Activated T-cell treated with anti-CD3 and anti-CD28 coated beads, Interleukin-2, amount 50 U/mL, for 24 hours (primary cell): ENCODE measurements around the gene TRIO.
"Not testable (repeated sequence)": the region's sequence is repeated elsewhere in the genome, so short reads cannot be mapped to it uniquely, and the experiment has no call there.

Source experiments
- DNase-seq: peaks from one replicate; pipeline ENCODE4 v3.0.0-alpha.2; 2020
- H3K27ac Mint-ChIP-seq: 2 replicates; pipeline ENCODE4 v1.8.0; 2020; ENCODE audit warnings: mild to moderate bottlenecking, mixed read lengths
- H3K27me3 Mint-ChIP-seq: 2 replicates; pipeline ENCODE4 v1.8.0; 2020; ENCODE audit warnings: mixed read lengths
- H3K36me3 Mint-ChIP-seq: 2 replicates; pipeline ENCODE4 v1.8.0; 2020; ENCODE audit warnings: low read depth, mixed read lengths
- H3K4me1 Mint-ChIP-seq: 2 replicates; pipeline ENCODE4 v1.8.0; 2020; ENCODE audit warnings: low read depth, mixed read lengths
- H3K4me3 Mint-ChIP-seq: 2 replicates; pipeline ENCODE4 v1.8.0; 2020; ENCODE audit warnings: mild to moderate bottlenecking, moderate library complexity, mixed read lengths
- H3K9me3 Mint-ChIP-seq: 2 replicates; pipeline ENCODE4 v1.8.0; 2020; ENCODE audit warnings: mixed read lengths

TRIO gene

DNA sequence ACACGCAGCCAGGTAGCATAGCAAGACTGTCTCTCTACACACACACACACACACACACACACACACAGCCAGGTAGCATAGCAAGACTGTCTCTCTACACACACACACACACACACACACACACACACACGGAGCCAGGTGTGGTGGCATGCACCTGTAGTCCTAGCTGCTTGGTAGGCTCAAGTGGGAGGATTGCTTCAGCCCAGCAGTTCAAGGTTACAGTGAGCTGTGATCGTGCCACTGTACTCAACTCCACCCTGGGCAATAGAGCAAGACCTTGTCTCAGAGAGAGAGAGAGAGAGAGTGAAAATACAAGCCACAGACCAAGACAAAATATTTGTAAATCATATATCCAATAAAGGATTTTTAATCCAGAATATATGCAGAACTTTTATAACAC lies 64.3 kb downstream of the TRIO start:
- Mint-ChIP-seq H3K27me3 (peaks cover 29% of the 10 kb centered on the region), H3K4me1 (peaks cover 11% of the 10 kb centered on the region)
- DNase-seq, H3K36me3 Mint-ChIP-seq, H3K4me3 Mint-ChIP-seq, H3K9me3 Mint-ChIP-seq, H3K27ac Mint-ChIP-seq: not testable (repeated sequence)

DNA sequence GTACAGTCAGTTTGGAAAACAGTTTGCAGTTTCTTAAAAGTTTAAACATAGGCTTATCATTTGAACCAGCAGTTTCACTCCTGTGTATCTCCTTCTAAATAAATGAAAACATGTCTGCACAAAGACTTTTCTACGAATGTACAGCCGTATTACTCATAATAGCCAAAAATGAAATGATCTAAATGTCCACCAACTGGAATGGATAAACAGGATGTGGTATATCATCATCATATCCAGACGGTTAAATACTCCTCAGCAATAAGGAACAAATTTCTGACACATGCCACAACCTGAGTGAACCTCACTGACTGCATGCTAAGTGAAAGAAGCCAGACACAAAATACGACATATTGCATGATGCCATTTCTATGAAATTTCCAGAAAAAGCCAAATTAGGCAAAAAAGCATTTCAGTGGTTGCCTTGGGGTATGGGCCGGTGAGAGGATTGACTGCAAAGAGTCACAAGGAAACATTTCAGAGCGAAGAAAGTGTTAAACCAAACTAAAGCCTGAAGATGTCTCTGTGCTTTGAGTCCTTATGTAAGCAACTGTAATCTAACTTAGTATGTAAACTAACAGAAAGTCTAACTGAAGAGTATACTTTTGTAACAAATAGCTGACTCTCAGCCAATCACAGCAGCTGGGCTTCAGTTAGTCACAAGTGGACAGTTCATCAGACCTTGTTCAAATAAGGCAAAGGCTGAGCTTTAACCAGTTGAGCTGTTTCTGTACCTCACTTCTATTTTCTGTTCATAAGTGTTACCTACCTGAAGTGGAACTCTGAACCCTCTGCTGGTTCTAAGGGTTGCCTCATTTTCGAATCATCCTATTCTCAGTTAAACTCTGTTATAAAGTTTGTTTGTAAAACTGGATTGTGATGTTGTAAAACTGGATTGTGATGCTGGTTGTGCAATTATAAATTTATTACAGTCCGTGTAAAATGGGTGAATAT lies 65.2 kb downstream of the TRIO start:
- Mint-ChIP-seq H3K27ac (no peak overlapping the region), H3K9me3 (no peaks in the 10 kb centered on the region), H3K4me3 (no peak overlapping the region), H3K27me3 (peaks cover 29% of the 10 kb centered on the region), H3K4me1 (peaks cover 11% of the 10 kb centered on the region), H3K36me3 (no peaks in the 10 kb centered on the region)
- no peak for DNase-seq

DNA sequence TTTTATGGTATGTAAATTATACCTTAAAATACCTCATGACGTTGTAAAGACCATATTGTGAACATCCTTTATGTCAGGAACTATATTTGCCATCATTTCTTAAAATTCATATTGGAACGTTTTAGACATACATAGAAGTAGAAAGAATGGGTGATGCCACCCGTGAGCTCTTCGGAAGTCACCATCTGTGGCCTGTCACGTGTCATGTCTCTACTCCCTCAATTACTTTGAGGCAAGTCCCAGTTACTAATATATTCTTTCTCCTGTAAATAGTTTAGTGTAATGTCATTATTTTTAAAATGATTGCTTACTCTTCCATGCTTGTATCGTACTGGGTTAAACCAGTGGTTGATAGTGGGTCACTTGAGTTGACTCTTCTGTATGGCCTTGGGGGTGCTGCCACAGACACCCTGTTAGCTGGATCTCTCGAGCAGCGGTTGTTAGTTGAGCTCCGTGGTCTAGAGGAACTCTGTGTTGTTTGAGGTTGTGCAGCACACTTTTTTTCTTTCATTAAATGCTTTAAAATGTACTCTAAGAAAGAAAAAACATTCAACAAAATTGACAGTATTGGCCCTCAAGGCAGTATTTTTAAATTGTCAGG lies 66.2 kb downstream of the TRIO start:
- no peak overlapping the region for H3K4me3 Mint-ChIP-seq
- H3K36me3 Mint-ChIP-seq: no peaks in the 10 kb centered on the region
- peaks cover 24% of the 10 kb centered on the region for H3K27me3 Mint-ChIP-seq
- H3K9me3 Mint-ChIP-seq: no peaks in the 10 kb centered on the region
- H3K27ac Mint-ChIP-seq: no peak overlapping the region
- DNase-seq: no peak
- peaks cover 11% of the 10 kb centered on the region for H3K4me1 Mint-ChIP-seq

DNA sequence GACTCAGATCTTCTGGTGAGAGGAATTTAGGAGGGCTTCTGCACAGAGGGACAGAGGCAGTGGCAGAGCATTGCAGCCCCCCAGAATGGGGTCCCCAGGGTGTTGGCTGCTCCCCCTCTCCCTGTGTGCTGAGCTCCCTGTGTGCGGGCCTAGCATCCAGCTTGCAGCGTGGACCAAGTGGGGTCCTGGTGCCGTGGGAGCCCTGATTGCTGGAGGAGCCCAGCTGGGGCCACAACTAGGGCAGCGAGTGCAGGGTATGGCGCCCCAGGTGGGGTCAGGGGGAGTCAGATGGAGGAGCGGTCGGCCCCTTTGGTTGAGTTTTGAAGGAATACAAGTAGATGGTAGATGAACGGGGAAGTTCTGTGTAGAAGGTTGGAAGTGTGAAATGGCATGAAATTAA lies 66.7 kb downstream of the TRIO start:
- peaks cover 19% of the 10 kb centered on the region for H3K27me3 Mint-ChIP-seq
- H3K4me1 Mint-ChIP-seq: peaks cover 8% of the 10 kb centered on the region
- H3K4me3 Mint-ChIP-seq: no peak overlapping the region
- no peaks in the 10 kb centered on the region for H3K36me3 Mint-ChIP-seq
- no peaks in the 10 kb centered on the region for H3K9me3 Mint-ChIP-seq
- no peak overlapping the region for H3K27ac Mint-ChIP-seq
- no peak for DNase-seq

DNA sequence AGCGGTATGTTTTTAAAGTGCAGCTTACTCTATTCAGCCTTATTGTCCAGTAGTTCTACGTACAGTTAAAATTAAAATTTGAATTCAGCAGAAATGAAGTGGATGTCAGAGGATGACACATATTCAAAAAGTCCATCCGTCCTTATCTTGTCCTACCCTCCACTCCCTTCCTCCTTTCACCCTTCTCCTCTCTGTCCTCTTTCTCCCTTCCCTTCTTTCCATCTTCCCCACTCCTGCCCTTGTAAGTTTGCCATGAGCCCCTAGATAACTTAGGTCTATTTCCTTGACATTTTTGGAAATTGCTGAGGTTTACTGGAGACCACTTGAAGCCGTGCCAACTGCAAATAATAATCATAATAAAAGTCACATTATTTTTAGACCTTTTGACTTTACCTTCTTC lies 67.6 kb downstream of the TRIO start:
- no peak overlapping the region for H3K4me3 Mint-ChIP-seq
- peaks cover 14% of the 10 kb centered on the region for H3K27me3 Mint-ChIP-seq
- H3K9me3 Mint-ChIP-seq: no peaks in the 10 kb centered on the region
- H3K4me1 Mint-ChIP-seq: peaks cover 7% of the 10 kb centered on the region
- H3K27ac Mint-ChIP-seq: no peak overlapping the region
- H3K36me3 Mint-ChIP-seq: no peaks in the 10 kb centered on the region
- DNase-seq: no peak

DNA sequence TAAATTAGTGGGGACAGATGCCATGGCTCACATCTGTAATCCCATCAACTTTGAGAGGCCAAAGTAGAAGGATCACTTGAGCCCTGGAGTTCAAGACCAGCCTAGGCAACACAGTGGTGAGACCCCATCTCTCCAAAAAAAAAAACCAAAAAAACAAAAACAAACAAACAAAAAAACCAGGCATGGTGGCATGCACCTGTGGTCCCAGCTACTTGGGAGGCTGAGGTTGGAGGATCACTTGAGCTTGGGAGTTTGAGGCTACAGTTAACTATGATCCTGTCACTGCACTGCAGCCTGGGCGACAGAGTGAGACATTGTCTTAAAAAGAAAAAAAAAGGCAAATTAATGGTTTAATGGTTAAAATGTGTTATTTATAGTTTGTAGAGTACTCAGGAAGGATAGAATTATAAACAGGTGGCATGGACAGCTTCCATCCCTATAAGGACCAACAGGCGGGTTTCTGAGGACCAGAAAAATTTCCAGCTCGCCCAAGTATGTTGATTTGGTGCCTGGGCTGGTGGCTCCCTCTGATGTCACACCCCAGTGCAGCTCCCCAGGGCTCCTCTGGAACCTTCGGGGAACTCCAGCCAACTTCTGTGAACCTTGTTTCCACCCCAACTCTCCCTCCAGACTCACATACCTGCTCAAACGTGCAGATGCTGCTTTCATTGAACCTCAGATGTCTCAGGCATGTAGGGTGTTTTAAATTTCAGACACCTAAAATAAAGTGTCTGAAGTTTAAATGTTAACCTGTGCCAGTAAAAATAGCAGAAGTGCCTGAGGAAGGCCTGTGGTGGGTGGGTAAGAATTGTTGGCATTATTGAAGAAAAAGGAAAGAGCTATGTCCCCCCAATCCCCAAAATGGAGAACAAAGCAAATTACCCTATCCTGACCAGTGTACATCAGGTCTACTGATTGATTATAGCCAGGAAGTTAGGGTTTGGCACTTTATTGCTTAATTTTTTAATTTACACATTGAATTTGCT lies 69.0 kb downstream of the TRIO start:
- no peak for DNase-seq
- peaks cover 17% of the 10 kb centered on the region for H3K27me3 Mint-ChIP-seq
- H3K4me1 Mint-ChIP-seq: peaks cover 7% of the 10 kb centered on the region
- no peak overlapping the region for H3K27ac Mint-ChIP-seq
- H3K9me3 Mint-ChIP-seq: no peaks in the 10 kb centered on the region
- H3K36me3 Mint-ChIP-seq: no peaks in the 10 kb centered on the region
- H3K4me3 Mint-ChIP-seq: no peak overlapping the region

DNA sequence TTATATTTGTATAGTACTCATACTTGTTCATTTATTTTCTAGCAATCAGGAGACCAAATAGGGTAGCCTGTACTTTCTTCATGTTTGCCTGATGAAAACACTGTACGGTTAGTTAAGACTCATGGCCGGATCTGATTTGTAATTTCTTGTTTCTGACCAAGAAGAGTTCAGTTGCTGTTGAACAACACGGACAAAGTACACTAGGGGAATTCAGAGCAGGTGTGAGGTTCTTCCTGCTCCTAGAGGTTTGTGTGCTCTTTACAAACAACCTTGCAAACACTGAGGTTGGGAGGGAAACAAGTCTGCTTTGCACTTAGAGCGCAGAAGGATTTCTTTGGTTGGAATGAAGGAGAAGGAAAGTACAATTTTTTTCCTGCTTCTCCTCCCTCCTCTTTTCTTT lies 69.7 kb downstream of the TRIO start:
- no peaks in the 10 kb centered on the region for H3K9me3 Mint-ChIP-seq
- peaks cover 7% of the 10 kb centered on the region for H3K4me1 Mint-ChIP-seq
- no peak for DNase-seq
- no peaks in the 10 kb centered on the region for H3K36me3 Mint-ChIP-seq
- peaks cover 21% of the 10 kb centered on the region for H3K27me3 Mint-ChIP-seq
- H3K4me3 Mint-ChIP-seq: no peak overlapping the region
- H3K27ac Mint-ChIP-seq: no peak overlapping the region

DNA sequence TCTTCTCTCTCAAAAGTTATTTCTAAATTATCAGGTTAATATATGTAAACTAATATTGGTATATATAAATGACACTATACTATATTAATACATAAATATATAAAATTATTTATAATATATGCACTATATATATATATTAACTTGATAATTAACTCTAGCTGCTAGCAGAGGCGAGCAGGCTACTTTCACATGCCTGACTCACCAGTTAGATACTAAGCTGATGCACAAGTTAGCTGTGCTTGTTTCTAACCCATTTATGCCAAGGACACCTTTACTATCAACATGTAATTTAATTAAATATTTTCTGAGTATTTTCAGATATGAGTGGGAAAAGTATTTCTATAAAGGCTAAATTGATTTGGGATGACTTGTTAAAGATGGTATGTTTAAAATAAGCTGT lies 70.1 kb downstream of the TRIO start:
- H3K9me3 Mint-ChIP-seq: no peaks in the 10 kb centered on the region
- H3K27ac Mint-ChIP-seq: no peak overlapping the region
- no peaks in the 10 kb centered on the region for H3K36me3 Mint-ChIP-seq
- no peak for DNase-seq
- H3K4me3 Mint-ChIP-seq: no peak overlapping the region
- H3K27me3 Mint-ChIP-seq: peaks cover 23% of the 10 kb centered on the region
- H3K4me1 Mint-ChIP-seq: peaks cover 4% of the 10 kb centered on the region

DNA sequence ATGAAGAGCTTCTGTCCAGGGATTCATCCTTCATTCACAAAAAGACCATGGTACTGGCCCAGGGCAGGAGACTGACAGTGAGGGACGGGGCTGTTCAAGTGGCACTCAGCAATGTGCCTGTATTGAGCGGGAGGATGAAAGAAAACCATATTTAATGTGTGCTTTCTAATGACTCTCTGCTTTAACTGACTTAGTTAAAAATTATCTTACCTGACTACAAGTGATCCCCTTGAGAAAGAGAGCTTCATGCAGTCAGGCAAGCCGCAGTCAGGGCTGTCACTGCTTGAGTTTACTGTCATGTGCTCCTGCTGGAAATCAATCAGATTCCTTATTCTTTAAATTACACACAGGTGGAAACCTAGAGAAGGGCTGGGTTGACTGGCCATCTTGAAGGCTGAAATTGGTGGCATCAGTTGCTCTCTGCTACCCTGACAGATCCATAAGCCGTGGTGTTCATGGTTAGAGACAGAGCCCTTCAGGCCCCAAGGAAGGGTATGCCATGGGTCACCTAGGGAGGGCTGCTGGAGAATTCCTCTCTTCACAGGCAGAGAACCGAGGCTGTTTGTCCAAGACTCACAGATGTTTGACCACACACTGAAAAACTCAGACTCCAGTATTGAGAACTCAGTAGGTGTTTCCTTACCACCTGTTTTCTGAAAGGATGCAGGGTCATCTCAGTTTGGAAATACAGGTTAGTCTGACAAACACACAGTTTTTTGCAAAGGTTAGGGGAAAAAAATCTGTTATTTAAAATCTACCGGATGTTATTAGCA lies 70.9 kb downstream of the TRIO start:
- no peak overlapping the region for H3K4me3 Mint-ChIP-seq
- peaks cover 23% of the 10 kb centered on the region for H3K27me3 Mint-ChIP-seq
- DNase-seq: no peak
- peaks cover 2% of the 10 kb centered on the region for H3K4me1 Mint-ChIP-seq
- no peaks in the 10 kb centered on the region for H3K9me3 Mint-ChIP-seq
- H3K27ac Mint-ChIP-seq: no peak overlapping the region
- no peaks in the 10 kb centered on the region for H3K36me3 Mint-ChIP-seq

DNA sequence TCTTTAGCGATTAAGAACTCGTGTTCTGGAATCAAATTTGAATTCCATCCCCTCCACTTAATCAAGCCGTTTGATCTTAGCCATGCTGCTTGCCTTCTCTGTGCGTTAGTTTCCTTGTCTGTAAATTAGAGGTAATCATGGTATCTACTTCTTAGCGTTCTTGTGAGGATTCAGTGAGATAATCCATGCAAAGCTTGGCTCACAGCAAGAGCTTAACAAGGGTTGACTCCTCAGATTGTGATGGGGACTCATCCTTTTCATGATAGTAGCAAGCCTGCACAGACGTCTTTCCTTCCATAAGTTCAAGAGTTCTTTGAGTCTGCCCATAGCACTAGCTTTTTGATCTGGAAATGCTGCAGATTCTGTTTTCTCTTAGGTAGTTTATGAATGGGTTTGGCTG lies 72.8 kb downstream of the TRIO start:
- Mint-ChIP-seq H3K27me3 (peaks cover 21% of the 10 kb centered on the region), H3K9me3 (no peaks in the 10 kb centered on the region), H3K4me3 (no peak overlapping the region), H3K27ac (no peak overlapping the region), H3K4me1 (no peaks in the 10 kb centered on the region), H3K36me3 (no peaks in the 10 kb centered on the region)
- no peak for DNase-seq

DNA sequence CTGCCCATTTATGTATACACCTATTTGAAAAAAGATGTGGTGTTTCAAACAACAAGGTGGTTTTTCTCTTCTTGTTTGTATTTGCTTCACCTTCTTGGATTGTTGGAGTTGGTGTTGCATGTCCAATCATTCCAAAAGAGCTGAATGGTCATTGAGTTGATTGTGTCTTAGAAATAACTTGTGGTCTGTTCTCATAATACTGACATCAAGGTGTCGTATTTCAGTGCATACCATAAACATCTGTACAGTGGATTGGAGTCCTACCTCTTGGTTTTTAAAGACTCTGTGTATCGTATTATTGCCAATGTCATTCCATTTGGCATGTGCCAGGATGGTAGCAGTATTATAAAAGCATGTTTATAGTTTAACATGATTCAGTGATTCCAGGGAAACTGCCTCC lies 73.2 kb downstream of the TRIO start:
- Mint-ChIP-seq H3K4me3 (no peak overlapping the region), H3K4me1 (peaks cover 2% of the 10 kb centered on the region), H3K27me3 (peaks cover 25% of the 10 kb centered on the region), H3K36me3 (no peaks in the 10 kb centered on the region), H3K9me3 (no peaks in the 10 kb centered on the region), H3K27ac (no peak overlapping the region)
- no peak for DNase-seq

DNA sequence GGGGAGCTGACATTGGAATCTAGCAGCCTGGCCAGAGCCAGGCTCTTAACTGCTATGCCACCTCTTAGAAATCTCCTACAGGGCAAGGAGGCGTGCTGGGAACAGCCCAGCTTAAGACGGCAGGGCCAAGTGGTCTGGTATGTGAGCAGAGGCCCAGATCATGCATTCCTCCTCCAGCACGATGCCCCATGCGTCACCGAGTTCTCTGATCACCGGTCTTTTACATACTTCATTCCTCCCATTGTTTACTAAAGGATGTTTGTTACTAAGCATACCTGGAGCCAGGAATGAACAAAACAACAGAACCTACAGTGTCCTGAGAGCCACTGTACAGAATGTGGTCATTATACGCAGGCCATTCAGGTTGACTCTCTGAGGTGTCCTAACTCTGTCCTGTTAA lies 73.8 kb downstream of the TRIO start:
- H3K9me3 Mint-ChIP-seq: no peaks in the 10 kb centered on the region
- H3K27ac Mint-ChIP-seq: no peak overlapping the region
- H3K36me3 Mint-ChIP-seq: no peaks in the 10 kb centered on the region
- DNase-seq: no peak
- peaks cover 31% of the 10 kb centered on the region for H3K27me3 Mint-ChIP-seq
- H3K4me1 Mint-ChIP-seq: peaks cover 8% of the 10 kb centered on the region
- no peak overlapping the region for H3K4me3 Mint-ChIP-seq

DNA sequence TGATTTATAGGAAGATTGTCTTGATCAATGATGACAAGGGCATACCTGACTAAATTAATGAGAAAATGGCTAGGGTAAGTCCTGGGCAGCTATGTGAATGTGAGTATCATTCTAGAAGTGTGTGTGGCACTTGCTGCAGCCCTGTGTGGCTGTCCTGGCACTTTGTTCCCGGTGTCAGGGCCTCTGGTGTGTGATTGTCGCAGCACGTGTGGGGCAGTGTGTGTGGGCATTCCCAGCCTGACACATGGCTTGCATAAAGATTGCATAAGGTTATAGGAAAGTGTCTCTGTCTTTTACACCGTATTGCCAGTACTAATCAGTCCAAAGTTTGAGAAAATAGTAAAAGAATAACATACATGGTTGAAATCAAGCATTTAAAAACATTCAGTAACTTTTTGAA lies 74.4 kb downstream of the TRIO start:
- H3K4me1 Mint-ChIP-seq: peaks cover 8% of the 10 kb centered on the region
- peaks cover 31% of the 10 kb centered on the region for H3K27me3 Mint-ChIP-seq
- H3K4me3 Mint-ChIP-seq: no peak overlapping the region

DNA sequence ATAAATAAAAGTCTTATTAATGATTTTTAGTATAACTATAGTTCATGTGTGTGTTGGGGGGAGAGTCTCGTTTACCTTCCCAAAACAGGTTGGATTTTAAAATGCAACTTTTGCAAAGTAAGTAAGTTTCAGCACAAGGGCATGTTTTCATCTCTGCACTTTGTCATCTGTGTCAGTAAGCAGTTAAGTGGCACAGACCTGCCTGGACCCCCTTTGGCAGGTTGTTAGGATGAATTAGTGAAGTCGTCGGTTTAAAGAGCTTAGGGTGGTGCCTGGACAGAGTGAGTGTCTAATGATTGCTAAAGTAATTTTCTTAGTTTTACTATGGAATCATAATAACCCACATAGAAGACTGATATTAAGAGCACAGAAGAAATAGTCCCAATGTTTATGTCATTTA lies 74.9 kb downstream of the TRIO start:
- no peak for DNase-seq
- peaks cover 36% of the 10 kb centered on the region for H3K27me3 Mint-ChIP-seq
- no peak overlapping the region for H3K4me3 Mint-ChIP-seq
- no peak overlapping the region for H3K27ac Mint-ChIP-seq
- H3K4me1 Mint-ChIP-seq: peaks cover 12% of the 10 kb centered on the region
- H3K36me3 Mint-ChIP-seq: no peaks in the 10 kb centered on the region
- H3K9me3 Mint-ChIP-seq: no peaks in the 10 kb centered on the region

More for the DNA sequence above, 74.4 kb downstream of the TRIO start:
- H3K9me3 Mint-ChIP-seq: no peaks in the 10 kb centered on the region
- no peak overlapping the region for H3K27ac Mint-ChIP-seq
- DNase-seq: no peak
- H3K36me3 Mint-ChIP-seq: no peaks in the 10 kb centered on the region
